Psoas muscle (tissue), 8 donors: ENCODE data around the gene USP28. TPM values are rescaled to one million over a fixed set of nuclear protein-coding genes. Genes with fewer than 3 reads are reported as not detected.

ENCODE experiments used
- ATAC-seq, 4 donors: fragments of 200-7000 bp; cut with Tn5 transposase; one replicate each; pipeline ENCODE4 v1.9.1; 2020; ENCODE audit warnings: moderate library complexity in 3 of 4, mild to moderate bottlenecking in 2 of 4
- DNase-seq, 2 donors: peaks; one replicate each; pipeline ENCODE4 v3.0.0-alpha.2; 2020
- H3K27ac ChIP-seq: fragments of 200-600 bp; one replicate; pipeline ENCODE4 v1.8.0; 2022
- H3K27me3 ChIP-seq, 3 donors: fragments of 200-600 bp in 1 of 3; one replicate each; pipeline versions ENCODE4 v1.6.1 to v1.8.0; 2013 to 2022; ENCODE audit warnings: low read length in 2 of 3, mild to moderate bottlenecking in 2 of 3, moderate library complexity in 1 of 3; ENCODE audit not compliant: insufficient read depth in 3 of 3
- H3K36me3 ChIP-seq, 2 donors: fragments of 200-600 bp in 1 of 2; one replicate each; pipeline versions ENCODE4 v1.6.1 to v1.8.0; 2013 to 2022; ENCODE audit warnings: low read depth in 1 of 2, mild to moderate bottlenecking in 1 of 2, moderate library complexity in 1 of 2; ENCODE audit not compliant: insufficient read depth in 1 of 2
- H3K4me1 ChIP-seq: fragments of 200-600 bp; one replicate; pipeline ENCODE4 v1.8.0; 2022
- H3K4me3 ChIP-seq: fragments of 200-600 bp; one replicate; pipeline ENCODE4 v1.8.0; 2022; ENCODE audit warnings: mild to moderate bottlenecking
- H3K9me3 ChIP-seq: fragments of 200-600 bp; one replicate; pipeline ENCODE4 v1.8.0; 2022
- WGBS, 3 donors: extraction: QIAGEN DNeasy Blood & Tissue Kit; methylation state at CpG; one replicate each; pipeline versions ENCODE4 v1.1.6 to v1.1.7; 2013; 5-methylcytosine and 5-hydroxymethylcytosine counted together
- intact Hi-C, 2 donors: fragments of 100-400 bp; cut with DNase I; formaldehyde crosslinking; loops; one replicate each; pipeline versions ENCODE4 v1.11.0 to v1.14.2; 2022
- polyA plus RNA-seq, 3 donors: library from polyadenylated mRNA; stranded (reverse); fragments of 200-250 nt; gene quantifications; one replicate each; pipeline ENCODE4 v1.2.3, GENCODE V29; 2013
- total RNA-seq, 4 donors: library from RNA; stranded (reverse); fragmentation: NEBNext Ultra II Directional in 2 of 4; extraction: Animal tissue kit (Norgen Biotek cat#: 25700) in 2 of 4; gene quantifications; one replicate each; pipeline versions ENCODE4 v1.2.1 to v1.2.4, GENCODE V29; 2021 to 2023
- TF ChIP-seq, protein P1 (sequence below): fragments of 200-600 bp; IDR thresholded peaks from one replicate; pipeline ENCODE4 v1.8.0; 2022; ENCODE audit warnings: antibody characterized with exemption
- donor health status: healthy with polysubstance abuse.
- donor health status: DM: no; HTN: no; CAD: no; lungs with moderate emphysema.
- donor health status: Bipolar disorder and iron deficiency.
- donor health status: healthy.
- donor health status: DM: yes; HTN: yes; CAD: no.
- donor health status: DM: no; HTN: no; CAD: no.
- donor health status: DM: no; HTN: no; CAD: no.
- donor health status: DM: yes; HTN: yes; CAD: no.

Gene USP28
- total and polyA plus RNA-seq, 7 donors: 35.4 to 224 (median 112) TPM

DNA sequence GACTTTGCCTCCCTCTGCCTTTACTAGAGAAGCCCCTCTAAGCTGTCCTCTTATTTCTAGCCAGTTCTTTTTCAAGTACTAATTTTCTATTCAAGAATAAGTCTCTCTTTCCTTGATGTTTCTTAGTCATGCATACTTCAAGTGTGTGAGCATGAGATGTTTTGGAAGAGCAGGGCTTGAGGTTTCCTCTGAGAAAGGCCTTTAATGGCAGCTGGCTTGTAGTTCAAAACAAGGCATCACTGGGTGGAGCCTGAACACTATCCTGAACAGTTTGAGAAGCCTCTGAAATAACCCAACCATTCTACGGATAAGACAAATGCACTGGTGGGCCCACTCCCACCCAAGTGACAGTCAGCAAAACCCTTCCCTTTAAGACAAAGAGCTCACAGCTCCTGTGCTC is 58.2 kb downstream of the USP28 start:
- Histone ChIP-seq H3K4me3 (no peak overlapping the region), H3K27ac (no peak overlapping the region), H3K9me3 (no peaks in the 10 kb centered on the region), H3K27me3 (no peaks in the 10 kb centered on the region), H3K36me3 (peaks cover 2 to 92% of the 10 kb centered on the region in 2 donors), H3K4me1 (no peaks in the 10 kb centered on the region)
- TF ChIP-seq, protein P1, sequence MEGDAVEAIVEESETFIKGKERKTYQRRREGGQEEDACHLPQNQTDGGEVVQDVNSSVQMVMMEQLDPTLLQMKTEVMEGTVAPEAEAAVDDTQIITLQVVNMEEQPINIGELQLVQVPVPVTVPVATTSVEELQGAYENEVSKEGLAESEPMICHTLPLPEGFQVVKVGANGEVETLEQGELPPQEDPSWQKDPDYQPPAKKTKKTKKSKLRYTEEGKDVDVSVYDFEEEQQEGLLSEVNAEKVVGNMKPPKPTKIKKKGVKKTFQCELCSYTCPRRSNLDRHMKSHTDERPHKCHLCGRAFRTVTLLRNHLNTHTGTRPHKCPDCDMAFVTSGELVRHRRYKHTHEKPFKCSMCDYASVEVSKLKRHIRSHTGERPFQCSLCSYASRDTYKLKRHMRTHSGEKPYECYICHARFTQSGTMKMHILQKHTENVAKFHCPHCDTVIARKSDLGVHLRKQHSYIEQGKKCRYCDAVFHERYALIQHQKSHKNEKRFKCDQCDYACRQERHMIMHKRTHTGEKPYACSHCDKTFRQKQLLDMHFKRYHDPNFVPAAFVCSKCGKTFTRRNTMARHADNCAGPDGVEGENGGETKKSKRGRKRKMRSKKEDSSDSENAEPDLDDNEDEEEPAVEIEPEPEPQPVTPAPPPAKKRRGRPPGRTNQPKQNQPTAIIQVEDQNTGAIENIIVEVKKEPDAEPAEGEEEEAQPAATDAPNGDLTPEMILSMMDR: no peak
- no peak for ATAC-seq
- intact Hi-C loops: no loop called here
- no peak for DNase-seq
- WGBS, 3 donors: 93 to 97% (median 96%) methylated on average over 1 of the region's 1 CpG

DNA sequence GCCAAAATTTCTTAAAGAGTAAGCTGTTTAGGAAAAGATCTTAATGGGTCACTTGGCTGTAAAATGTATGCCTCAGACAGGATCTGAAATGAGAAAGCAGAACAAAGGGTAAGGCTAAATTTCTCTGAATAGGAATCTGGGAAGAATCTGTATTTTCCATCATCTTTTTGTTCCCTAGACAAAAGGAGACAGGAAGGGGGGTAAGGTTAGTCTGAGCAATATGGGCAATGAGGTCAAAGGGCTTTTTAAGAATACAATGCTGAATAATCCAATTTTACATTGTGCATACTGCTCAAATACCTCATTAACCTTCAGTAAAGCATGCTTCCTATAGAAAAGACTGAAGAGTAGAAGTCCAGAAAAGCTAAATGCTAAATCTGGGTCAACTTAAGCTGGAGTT is 61.2 kb downstream of the USP28 start:
- TF ChIP-seq, protein P1: no peak
- Histone ChIP-seq H3K4me1 (no peaks in the 10 kb centered on the region), H3K36me3 (peaks cover 2 to 92% of the 10 kb centered on the region in 2 donors), H3K4me3 (no peak overlapping the region), H3K27me3 (no peaks in the 10 kb centered on the region), H3K9me3 (no peaks in the 10 kb centered on the region), H3K27ac (no peak overlapping the region)
- intact Hi-C loops: no loop called here
- DNase-seq (no peak), ATAC-seq (no peak)

DNA sequence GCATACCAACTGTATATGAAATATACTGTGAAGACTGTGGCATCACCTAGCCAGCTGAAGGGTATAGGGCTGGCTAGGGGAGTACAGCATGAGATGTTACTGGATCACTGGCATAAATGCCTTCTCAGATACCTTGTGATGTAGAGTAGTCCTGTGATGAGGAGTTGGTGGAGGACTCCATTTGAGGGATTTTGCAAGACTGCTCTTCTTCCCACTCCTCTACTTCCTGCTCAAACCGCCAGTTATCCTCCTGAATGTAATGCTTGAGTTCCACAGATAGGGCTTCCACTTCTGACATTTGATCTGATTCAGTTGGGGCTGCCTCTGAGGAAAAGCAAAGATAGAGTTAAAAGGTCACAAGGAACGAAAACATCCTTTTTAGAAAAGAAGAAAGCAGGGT is 66.4 kb downstream of the USP28 start:
- no peaks in the 10 kb centered on the region for H3K9me3 ChIP-seq
- peaks cover 15 to 99% of the 10 kb centered on the region in 2 donors for H3K36me3 ChIP-seq
- 43 to 50% (median 45%) methylated on average over 2 of the region's 2 CpGs for WGBS, 3 donors
- H3K27me3 ChIP-seq: no peaks in the 10 kb centered on the region
- DNase-seq (no peak), ATAC-seq (no peak)
- no peak overlapping the region for H3K27ac ChIP-seq
- H3K4me3 ChIP-seq: no peak overlapping the region
- intact Hi-C loops: no loop called here
- TF ChIP-seq, protein P1: no peak
- no peaks in the 10 kb centered on the region for H3K4me1 ChIP-seq

DNA sequence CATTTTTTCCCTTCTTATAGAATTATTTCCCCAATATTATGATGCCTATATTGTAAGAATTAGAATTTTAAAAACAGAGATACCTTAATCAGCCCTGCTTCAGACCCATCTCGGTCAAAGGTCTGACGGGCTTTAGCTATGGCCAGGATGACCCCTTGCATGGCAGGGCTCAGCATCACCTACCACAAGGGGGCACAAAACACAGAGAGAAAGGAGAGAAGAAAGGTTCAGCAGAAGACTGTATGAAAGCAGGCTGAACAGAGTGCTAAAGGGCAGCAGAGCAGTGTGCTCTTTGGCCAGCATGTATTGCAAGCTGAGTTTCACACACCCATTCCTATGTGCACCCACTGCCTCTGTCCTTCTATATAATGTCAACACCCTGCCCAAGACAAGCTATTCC is 69.0 kb downstream of the USP28 start:
- ATAC-seq: peak; percentile 53 to 72 (median 64)
- DNase-seq: no peak
- H3K27ac ChIP-seq: no peak overlapping the region
- 91 to 98% (median 97%) methylated on average over 2 of the region's 2 CpGs for WGBS, 3 donors
- H3K27me3 ChIP-seq: no peaks in the 10 kb centered on the region
- peaks cover 22 to 99% of the 10 kb centered on the region in 2 donors for H3K36me3 ChIP-seq
- no peak overlapping the region for H3K4me3 ChIP-seq
- H3K9me3 ChIP-seq: no peaks in the 10 kb centered on the region
- no peaks in the 10 kb centered on the region for H3K4me1 ChIP-seq
- intact Hi-C loops: no loop called here
- TF ChIP-seq, protein P1: peak; percentile 22

DNA sequence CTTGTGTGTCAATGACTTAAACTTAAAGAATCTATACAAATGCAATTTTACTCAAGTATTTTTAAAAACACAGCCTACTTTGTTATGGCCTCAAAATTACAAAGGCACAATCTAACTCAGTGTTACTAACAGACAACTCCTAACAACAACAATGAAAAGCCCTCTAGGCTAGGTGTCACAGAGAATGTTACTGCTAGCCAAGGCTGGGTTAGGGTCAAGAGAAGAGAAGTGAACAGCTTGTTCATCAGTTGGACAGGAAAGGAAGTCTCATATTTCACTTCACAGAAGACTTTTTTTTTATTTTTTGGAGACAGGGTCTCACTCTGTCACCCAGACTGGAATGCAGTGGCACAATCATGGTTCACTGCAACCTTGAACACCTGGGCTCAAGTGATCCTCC is 69.7 kb downstream of the USP28 start:
- H3K36me3 ChIP-seq: peaks cover 25 to 99% of the 10 kb centered on the region in 2 donors
- TF ChIP-seq, protein P1: no peak
- intact Hi-C loops: no loop called here

More for the DNA sequence above, 69.7 kb downstream of the USP28 start:
- no peak overlapping the region for H3K27ac ChIP-seq
- DNase-seq: no peak
- no peak for ATAC-seq
- H3K9me3 ChIP-seq: no peaks in the 10 kb centered on the region
- no peak overlapping the region for H3K4me3 ChIP-seq
- H3K4me1 ChIP-seq: no peaks in the 10 kb centered on the region
- no peaks in the 10 kb centered on the region for H3K27me3 ChIP-seq
